Naive thymus-derived CD8-positive, alpha-beta T cell (primary cell): Measurements from ENCODE around the gene TMEM145. TPM values are rescaled to one million over a fixed set of nuclear protein-coding genes. Genes with fewer than 3 reads are reported as not detected.
A peak's percentile ranks its signal among the peaks of the same experiment; 100 is the strongest.

Experiments
- ATAC-seq, 2 donors: fragments of 150-1000 bp; cut with Tn5 transposase in 1 of 2; sonication (Bioruptor Pico), chemical (Tn5 transposase) in 1 of 2; 1 replicate in 1 of 2; 2 replicates in 1 of 2; pipeline ENCODE4 v1.10.0; 2021; ENCODE audit warnings: mild to moderate bottlenecking in 2 of 2, moderate library complexity in 2 of 2
- POLR2A ChIA-PET: fragments of 350-600 bp; sonication (Branson Sonifier 250); formaldehyde crosslinking; loops from one replicate; lab custom pipeline; 2021; ENCODE audit warnings: antibody characterized with exemption; lab: Charles Lee
- DNase-seq, 10 donors: peaks; one replicate each; pipeline versions ENCODE4 v3.0.0 to v3.0.0-alpha.2; 2020 to 2022
- H3K27ac Mint-ChIP-seq, 10 donors: one replicate each; pipeline ENCODE4 v1.8.0; 2020 to 2022; ENCODE audit warnings: mild to moderate bottlenecking in 10 of 10, mixed read lengths in 10 of 10, moderate library complexity in 4 of 10, inconsistent platforms in 1 of 10
- H3K27me3 Mint-ChIP-seq, 5 donors: one replicate each; pipeline ENCODE4 v1.8.0; 2021 to 2022; ENCODE audit warnings: mixed read lengths in 5 of 5
- H3K36me3 Mint-ChIP-seq, 3 donors: one replicate each; pipeline ENCODE4 v1.8.0; 2020 to 2022; ENCODE audit warnings: mixed read lengths in 3 of 3, mild to moderate bottlenecking in 2 of 3, inconsistent platforms in 1 of 3
- H3K4me1 Mint-ChIP-seq, 4 donors: one replicate each; pipeline ENCODE4 v1.8.0; 2021 to 2022; ENCODE audit warnings: mixed read lengths in 4 of 4
- H3K4me3 Mint-ChIP-seq, 10 donors: one replicate each; pipeline ENCODE4 v1.8.0; 2020 to 2022; ENCODE audit warnings: mild to moderate bottlenecking in 10 of 10, mixed read lengths in 10 of 10, moderate library complexity in 6 of 10, inconsistent platforms in 1 of 10
- H3K9me3 Mint-ChIP-seq, 9 donors: one replicate each; pipeline ENCODE4 v1.8.0; 2020 to 2022; ENCODE audit warnings: mixed read lengths in 9 of 9, mild to moderate bottlenecking in 3 of 9, inconsistent platforms in 1 of 9, moderate library complexity in 1 of 9
- polyA plus RNA-seq, 3 donors: library from polyadenylated mRNA; unstranded; fragments of 300-500 nt; fragmentation: Illumina TruSeq; gene quantifications; one replicate each; pipeline ENCODE4 v1.2.3, GENCODE V29; 2021
- total RNA-seq, 8 experiments: library from RNA in 2 of 8; stranded (reverse) in 2 of 8; gene quantifications; one replicate each; pipeline ENCODE4 v1.2.3 and lab custom pipeline; 2021 to 2026

Gene TMEM145
- total and polyA plus RNA-seq, 5 experiments from 2014 or later: not detected

- Mint-ChIP-seq H3K9me3 (no peaks in the 10 kb centered on the region), H3K4me3 (no peak overlapping the region), H3K27ac (peak overlapping the region in 3 of 10 donors; percentile 11 to 84 (median 22)), H3K36me3 (peaks cover 0 to 46% (median 0%) of the 10 kb centered on the region in 3 donors), H3K4me1 (peaks cover 7 to 14% (median 8%) of the 10 kb centered on the region in 4 donors), H3K27me3 (no peaks in the 10 kb centered on the region)
- DNase-seq (no peak), ATAC-seq (no peak)
- POLR2A ChIA-PET: interaction anchor here (0.6 to 2.3 kb wide), 3 partner anchors 50 to 160 kb away, joined by 3 to 5 read pairs (median 3); partner anchors contain the start of genes GSK3A and POU2F2
These were observed 20.8 kb upstream of the TMEM145 start for GRCh38 chr19:42292042-42292960.

DNA sequence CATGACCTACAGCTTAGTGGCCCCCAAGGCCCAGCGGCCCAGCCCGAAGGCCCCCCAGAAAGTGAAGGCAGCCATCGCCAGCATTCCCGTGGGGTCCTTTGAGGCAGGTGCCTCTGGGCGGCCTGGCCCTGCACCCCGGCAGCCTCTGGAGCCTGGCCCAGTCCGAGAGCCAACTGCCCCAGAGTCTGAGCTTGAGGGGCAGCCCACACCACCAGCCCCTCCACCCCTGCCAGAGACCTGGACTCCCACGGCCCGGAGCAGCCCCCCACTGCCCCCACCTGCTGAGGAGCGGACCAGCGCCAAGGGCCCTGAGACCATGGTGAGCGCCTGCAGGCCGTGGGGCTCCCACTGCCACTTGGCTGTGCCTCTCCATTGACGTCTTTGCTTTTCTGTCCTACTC lies 20.1 kb upstream of the TMEM145 start:
- H3K4me1 Mint-ChIP-seq: peaks cover 7 to 14% (median 8%) of the 10 kb centered on the region in 4 donors
- no peaks in the 10 kb centered on the region for H3K27me3 Mint-ChIP-seq
- no peak overlapping the region for H3K4me3 Mint-ChIP-seq
- no peak for ATAC-seq
- no peak for DNase-seq
- no peaks in the 10 kb centered on the region for H3K9me3 Mint-ChIP-seq
- peak overlapping the region in 3 of 10 donors; percentile 11 to 81 (median 79) for H3K27ac Mint-ChIP-seq
- peaks cover 0 to 41% (median 0%) of the 10 kb centered on the region in 3 donors for H3K36me3 Mint-ChIP-seq
- POLR2A ChIA-PET: interaction anchor here (0.8 to 2.3 kb wide), 3 partner anchors 10 to 160 kb away, joined by 3 to 5 read pairs (median 3); partner anchors contain the start of genes GSK3A and POU2F2

DNA sequence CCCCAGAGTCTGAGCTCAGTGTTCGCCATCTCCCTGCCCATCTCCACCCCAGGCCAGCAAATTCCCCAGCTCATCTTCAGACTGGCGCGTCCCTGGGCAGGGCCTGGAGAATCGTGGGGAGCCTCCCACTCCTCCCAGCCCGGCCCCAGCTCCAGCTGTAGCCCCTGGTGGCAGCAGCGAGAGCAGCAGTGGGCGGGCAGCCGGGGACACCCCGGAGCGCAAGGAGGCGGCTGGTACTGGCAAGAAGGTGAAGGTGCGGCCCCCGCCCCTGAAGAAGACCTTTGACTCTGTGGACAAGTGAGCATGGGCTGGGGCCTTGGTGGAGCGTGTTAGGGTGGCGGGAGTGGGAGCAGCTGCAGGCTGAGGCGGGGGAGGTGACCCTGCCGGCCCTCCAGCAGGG lies 19.6 kb upstream of the TMEM145 start:
- POLR2A ChIA-PET: interaction anchor here (0.8 to 2.3 kb wide), 3 partner anchors 11 to 161 kb away, joined by 3 to 5 read pairs (median 3); partner anchors contain the start of genes GSK3A and POU2F2
- Mint-ChIP-seq H3K27me3 (no peaks in the 10 kb centered on the region), H3K36me3 (peaks cover 0 to 36% (median 0%) of the 10 kb centered on the region in 3 donors)

DNA sequence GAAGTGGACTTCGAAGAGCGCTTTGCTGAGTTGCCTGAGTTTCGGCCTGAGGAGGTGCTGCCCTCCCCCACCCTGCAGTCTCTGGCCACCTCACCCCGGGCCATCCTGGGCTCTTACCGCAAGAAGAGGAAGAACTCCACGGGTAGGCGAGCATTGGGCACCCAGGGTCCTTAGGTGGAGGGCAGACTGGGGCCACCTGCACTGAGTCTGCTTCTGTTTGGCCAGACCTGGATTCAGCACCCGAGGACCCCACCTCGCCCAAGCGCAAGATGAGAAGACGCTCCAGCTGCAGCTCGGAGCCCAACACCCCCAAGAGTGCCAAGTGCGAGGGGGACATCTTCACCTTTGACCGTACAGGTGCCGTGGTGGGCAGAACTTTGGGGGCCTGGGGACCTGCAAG lies 19.2 kb upstream of the TMEM145 start:
- ATAC-seq: no peak
- no peaks in the 10 kb centered on the region for H3K9me3 Mint-ChIP-seq
- POLR2A ChIA-PET: interaction anchor here (1.8 to 2.3 kb wide), 2 partner anchors 9 to 51 kb away, joined by 5 read pairs; partner anchors contain the start of gene GSK3A
- H3K36me3 Mint-ChIP-seq: peaks cover 0 to 34% (median 0%) of the 10 kb centered on the region in 3 donors
- no peaks in the 10 kb centered on the region for H3K27me3 Mint-ChIP-seq
- H3K4me1 Mint-ChIP-seq: peaks cover 7 to 14% (median 8%) of the 10 kb centered on the region in 4 donors
- peak overlapping the region in 1 of 10 donors; percentile 45 for H3K4me3 Mint-ChIP-seq
- no peak for DNase-seq
- peak overlapping the region in 3 of 10 donors; percentile 19 to 85 (median 28) for H3K27ac Mint-ChIP-seq

More for the DNA sequence above, 19.6 kb upstream of the TMEM145 start:
- ATAC-seq (no peak), DNase-seq (no peak)
- H3K4me1 Mint-ChIP-seq: peaks cover 7 to 14% (median 8%) of the 10 kb centered on the region in 4 donors
- no peak overlapping the region for H3K4me3 Mint-ChIP-seq
- no peaks in the 10 kb centered on the region for H3K9me3 Mint-ChIP-seq
- peak overlapping the region in 2 of 10 donors; percentile 65 to 79 for H3K27ac Mint-ChIP-seq

DNA sequence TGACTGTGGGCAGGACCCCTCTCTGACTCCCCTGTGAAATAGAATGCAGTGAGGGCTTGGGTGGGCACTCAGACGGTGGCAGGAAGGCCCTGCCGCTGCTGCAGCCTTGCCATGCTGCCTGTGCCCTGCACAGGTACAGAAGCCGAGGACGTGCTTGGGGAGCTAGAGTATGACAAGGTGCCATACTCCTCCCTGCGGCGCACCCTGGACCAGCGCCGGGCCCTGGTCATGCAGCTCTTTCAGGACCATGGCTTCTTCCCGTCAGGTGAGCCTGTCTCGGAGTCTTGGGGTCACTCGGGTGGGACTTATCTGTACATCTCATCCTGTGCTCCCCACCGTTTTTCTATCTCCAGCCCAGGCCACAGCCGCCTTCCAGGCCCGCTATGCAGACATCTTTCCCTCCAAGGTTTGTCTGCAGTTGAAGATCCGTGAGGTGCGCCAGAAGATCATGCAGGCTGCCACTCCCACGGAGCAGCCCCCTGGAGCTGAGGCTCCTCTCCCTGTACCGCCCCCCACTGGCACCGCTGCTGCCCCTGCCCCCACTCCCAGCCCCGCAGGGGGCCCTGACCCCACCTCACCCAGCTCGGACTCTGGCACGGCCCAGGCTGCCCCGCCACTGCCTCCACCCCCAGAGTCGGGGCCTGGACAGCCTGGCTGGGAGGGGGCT lies 18.5 kb upstream of the TMEM145 start:
- Mint-ChIP-seq H3K4me3 (no peak overlapping the region), H3K36me3 (peaks cover 0 to 32% (median 0%) of the 10 kb centered on the region in 3 donors), H3K4me1 (peaks cover 7 to 14% (median 8%) of the 10 kb centered on the region in 4 donors), H3K9me3 (no peaks in the 10 kb centered on the region), H3K27me3 (no peaks in the 10 kb centered on the region), H3K27ac (peak overlapping the region in 3 of 10 donors; percentile 28 to 85 (median 48))
- POLR2A ChIA-PET: interaction anchor here (0.6 to 1.8 kb wide), 3 partner anchors 9 to 51 kb away, joined by 3 to 6 read pairs (median 5); no protein-coding TSS in a partner anchor
- ATAC-seq (no peak), DNase-seq (no peak)

DNA sequence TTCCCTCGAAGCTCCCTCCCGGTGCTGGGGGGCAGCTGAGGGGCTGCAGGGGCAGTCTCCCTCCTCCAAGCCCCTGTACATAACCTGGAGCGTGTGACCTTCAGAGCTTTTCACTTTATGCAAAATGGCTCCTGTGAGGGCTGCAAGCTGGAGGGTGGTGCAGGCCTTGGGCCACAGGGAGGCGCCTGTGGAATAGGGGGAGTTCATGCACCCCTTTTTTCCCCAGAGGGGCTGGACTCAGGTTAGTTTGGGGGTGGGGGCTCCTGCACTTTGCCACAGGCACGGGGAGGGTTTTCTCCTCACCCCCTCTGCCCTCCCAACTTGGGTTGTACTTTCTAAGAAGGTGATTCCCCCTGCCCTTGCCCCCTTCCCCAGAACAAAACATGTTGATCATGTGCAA lies 17.8 kb upstream of the TMEM145 start:
- peaks cover 7 to 14% (median 9%) of the 10 kb centered on the region in 4 donors for H3K4me1 Mint-ChIP-seq
- peaks cover 0 to 33% (median 0%) of the 10 kb centered on the region in 3 donors for H3K36me3 Mint-ChIP-seq
- no peaks in the 10 kb centered on the region for H3K9me3 Mint-ChIP-seq
- H3K27ac Mint-ChIP-seq: peak overlapping the region in 2 of 10 donors; percentile 22 to 61
- ATAC-seq (no peak), DNase-seq (no peak)
- H3K27me3 Mint-ChIP-seq: no peaks in the 10 kb centered on the region
- POLR2A ChIA-PET: interaction anchor here (1.4 to 1.8 kb wide), 2 partner anchors 10 to 52 kb away, joined by 5 to 6 read pairs; no protein-coding TSS in a partner anchor
- no peak overlapping the region for H3K4me3 Mint-ChIP-seq

DNA sequence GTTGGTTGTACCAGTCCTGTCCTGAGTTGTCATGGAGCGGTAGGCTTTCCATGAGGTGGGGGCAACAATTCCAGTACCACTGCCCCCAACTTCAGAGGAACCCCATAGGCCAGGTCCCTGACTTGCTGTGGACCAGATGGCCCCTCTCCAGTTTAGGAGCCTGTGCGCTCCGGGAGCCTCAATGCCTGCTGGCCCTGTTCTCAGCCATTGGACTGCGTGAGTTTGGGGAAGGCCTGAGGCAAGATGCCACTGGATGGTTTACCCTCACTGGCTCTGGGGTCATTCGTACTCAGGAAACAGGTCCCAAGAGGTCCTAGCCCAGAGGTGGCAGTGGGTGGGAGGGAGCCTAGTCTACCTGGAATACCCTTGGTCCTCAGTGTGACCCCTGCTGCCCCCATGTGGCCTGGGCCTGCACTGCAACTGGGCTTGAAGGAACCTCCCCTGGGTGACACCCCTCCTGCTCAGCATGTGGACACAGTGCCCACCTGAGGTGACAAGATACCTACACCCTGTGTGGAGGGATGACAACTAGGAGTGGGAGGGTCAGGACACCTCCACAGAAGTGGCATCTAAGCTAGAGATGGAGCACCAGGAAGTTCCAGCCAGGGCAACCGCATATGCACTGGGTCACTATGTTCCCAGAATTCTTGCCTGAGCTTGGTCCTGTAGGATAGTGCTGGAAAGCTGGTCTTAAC lies 17.1 kb upstream of the TMEM145 start:
- ATAC-seq: peak; percentile 91 to 93
- peak overlapping the region in 7 of 10 donors; percentile 45 to 74 (median 63) for H3K27ac Mint-ChIP-seq
- H3K36me3 Mint-ChIP-seq: peaks cover 0 to 35% (median 0%) of the 10 kb centered on the region in 3 donors
- H3K4me1 Mint-ChIP-seq: peaks cover 7 to 14% (median 10%) of the 10 kb centered on the region in 4 donors
- POLR2A ChIA-PET: interaction anchor here (0.6 to 1.8 kb wide), 4 partner anchors 11 to 163 kb away, joined by 3 to 6 read pairs (median 4); no protein-coding TSS in a partner anchor
- no peaks in the 10 kb centered on the region for H3K27me3 Mint-ChIP-seq
- peak; percentile 79 to 95 (median 88) for DNase-seq
- H3K9me3 Mint-ChIP-seq: no peaks in the 10 kb centered on the region
- H3K4me3 Mint-ChIP-seq: no peak overlapping the region

- peak overlapping the region in 1 of 10 donors; percentile 57 for H3K27ac Mint-ChIP-seq
These were observed 16.1 kb upstream of the TMEM145 start for GRCh38 chr19:42297039-42297438.

GRCh38 chr19:42301646-42302203 lies 11.4 kb upstream of the TMEM145 start, which contains the start of gene PRR19:
Gene PRR19, plus strand, starts transcription at chr19:42302132. Its CDS starts 7,453 bp downstream, at chr19:42309585.
- Mint-ChIP-seq H3K36me3 (peaks cover 0 to 14% (median 0%) of the 10 kb centered on the region in 3 donors), H3K27ac (peak within 1 kb of the TSS; percentile 51 to 91 (median 83)), H3K4me1 (peaks cover 11 to 29% (median 27%) of the 10 kb centered on the region in 4 donors), H3K27me3 (no peaks in the 10 kb centered on the region), H3K4me3 (peak within 1 kb of the TSS; percentile 84 to 93 (median 88)), H3K9me3 (no peaks in the 10 kb centered on the region)
- POLR2A ChIA-PET: interaction anchor here (0.6 to 1.7 kb wide), 14 partner anchors 13 to 1528 kb away, joined by 3 to 8 read pairs (median 5); partner anchors contain the start of genes CIC and GSK3A
- peak; percentile 4 to 21 for ATAC-seq
- DNase-seq: no peak

More at GRCh38 chr19:42297039-42297438, 16.1 kb upstream of the TMEM145 start:
- DNase-seq (no peak), ATAC-seq (no peak)
- Mint-ChIP-seq H3K36me3 (peaks cover 0 to 26% (median 0%) of the 10 kb centered on the region in 3 donors), H3K4me1 (peaks cover 4 to 17% (median 15%) of the 10 kb centered on the region in 4 donors), H3K9me3 (no peaks in the 10 kb centered on the region), H3K27me3 (no peaks in the 10 kb centered on the region), H3K4me3 (peak overlapping the region in 2 of 10 donors; percentile 34 to 57)
- POLR2A ChIA-PET: no interaction called here

DNA sequence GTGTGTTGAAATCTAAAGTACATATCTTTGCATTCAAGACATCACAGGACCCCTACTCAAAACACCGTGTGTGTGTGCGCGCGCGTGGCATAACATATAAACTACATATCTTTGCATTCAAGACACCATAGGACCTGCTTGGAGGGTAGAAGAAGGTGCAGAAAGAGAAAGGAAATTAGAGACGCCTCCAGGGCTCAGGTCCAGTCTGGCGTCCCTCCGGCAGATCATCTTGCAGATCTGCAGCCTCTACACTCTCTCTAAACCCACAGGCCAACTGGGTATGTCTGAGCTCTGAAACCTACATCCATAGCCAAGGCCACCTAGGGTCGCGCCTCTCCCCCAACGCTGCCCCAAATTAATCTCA lies 10.0 kb upstream of the TMEM145 start:
- H3K9me3 Mint-ChIP-seq: no peaks in the 10 kb centered on the region
- H3K36me3 Mint-ChIP-seq: peaks cover 0 to 12% (median 0%) of the 10 kb centered on the region in 3 donors
- DNase-seq (no peak), ATAC-seq (no peak)
- H3K4me1 Mint-ChIP-seq: peaks cover 12 to 29% (median 27%) of the 10 kb centered on the region in 4 donors
- peak overlapping the region; percentile 84 to 93 (median 88) for H3K4me3 Mint-ChIP-seq
- peak overlapping the region; percentile 51 to 91 (median 83) for H3K27ac Mint-ChIP-seq
- POLR2A ChIA-PET: interaction anchor here (0.6 to 1.7 kb wide), 5 partner anchors 13 to 988 kb away, joined by 4 to 8 read pairs (median 6); no protein-coding TSS in a partner anchor
- no peaks in the 10 kb centered on the region for H3K27me3 Mint-ChIP-seq

DNA sequence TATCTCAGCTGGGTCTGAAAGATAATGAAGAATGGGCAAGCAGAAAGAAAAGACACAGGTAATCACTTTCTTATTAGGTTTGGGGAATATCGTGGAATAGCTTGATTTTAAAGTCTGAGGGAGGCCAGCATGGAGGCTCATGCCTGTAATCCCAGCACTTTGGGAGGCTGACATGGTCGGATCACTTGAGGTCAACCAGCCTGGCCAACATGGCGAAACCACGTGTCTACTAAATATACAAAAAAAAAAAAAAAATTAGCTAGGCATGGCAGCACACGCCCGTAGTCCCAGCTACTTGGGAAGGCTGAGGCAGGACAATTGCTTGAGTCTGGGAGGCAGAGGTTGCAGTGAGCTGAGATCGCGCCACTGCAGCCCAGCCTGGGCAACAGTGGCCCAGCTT lies 9.2 kb upstream of the TMEM145 start:
- Mint-ChIP-seq H3K9me3 (no peaks in the 10 kb centered on the region), H3K4me1 (peaks cover 13 to 29% (median 27%) of the 10 kb centered on the region in 4 donors), H3K4me3 (peak overlapping the region in 5 of 10 donors; percentile 0 to 91 (median 55)), H3K27ac (peak overlapping the region in 3 of 10 donors; percentile 5 to 67 (median 39)), H3K27me3 (no peaks in the 10 kb centered on the region), H3K36me3 (peaks cover 0 to 12% (median 0%) of the 10 kb centered on the region in 3 donors)
- POLR2A ChIA-PET: interaction anchor here (0.7 to 1.7 kb wide), 3 partner anchors 14 to 19 kb away, joined by 3 to 6 read pairs (median 5); no protein-coding TSS in a partner anchor
- ATAC-seq: no peak
- no peak for DNase-seq
